Thyroid gland (tissue), 4 donors: ENCODE results near the gene MRPL18. TPM values are rescaled to one million over a fixed set of nuclear protein-coding genes. Genes with fewer than 3 reads are reported as not detected.

Experiments
- DNase-seq, 2 donors: peaks; one replicate each; pipeline ENCODE4 v3.0.0-alpha.2; 2019
- H3K27ac ChIP-seq, 3 donors: fragments of 200-600 bp; sonication (generic); 1 replicate in 2 of 3; 2 replicates in 1 of 3; pipeline ENCODE4 v1.5.1; 2016 to 2019; ENCODE audit warnings: mild to moderate bottlenecking in 1 of 3, moderate library complexity in 1 of 3
- H3K27me3 ChIP-seq: fragments of 200-600 bp; sonication (generic); one replicate; pipeline ENCODE4 v1.5.1; 2019
- H3K36me3 ChIP-seq, 2 donors: fragments of 200-600 bp; sonication (generic); one replicate each; pipeline ENCODE4 v1.5.1; 2016 to 2019
- H3K4me1 ChIP-seq, 2 donors: fragments of 200-600 bp; sonication (generic); one replicate each; pipeline ENCODE4 v1.5.1; 2017 to 2019
- H3K4me3 ChIP-seq, 3 donors: fragments of 200-600 bp; sonication (generic); replicated peaks in 1 of 3; 1 replicate in 2 of 3; 2 replicates in 1 of 3; pipeline ENCODE4 v1.5.1; 2016; ENCODE audit warnings: mild to moderate bottlenecking in 1 of 3
- H3K9me3 ChIP-seq: fragments of 200-600 bp; sonication (generic); one replicate; pipeline ENCODE4 v1.5.1; 2017
- CTCF ChIP-seq, 6 experiments: fragments of 200-600 bp in 3 of 6; fragments of 450-650 bp in 3 of 6; sonication (generic) in 3 of 6; IDR thresholded peaks; one replicate each; pipeline ENCODE4 v1.5.1; 2016 to 2019; ENCODE audit warnings: antibody characterized with exemption in 6 of 6, mild to moderate bottlenecking in 2 of 6, inconsistent platforms in 1 of 6, moderate library complexity in 1 of 6
- POLR2A ChIP-seq, 2 donors: fragments of 450-650 bp; IDR thresholded peaks; one replicate each; pipeline ENCODE4 v1.6.1; 2017; ENCODE audit warnings: antibody characterized with exemption in 2 of 2, mild to moderate bottlenecking in 2 of 2, moderate library complexity in 1 of 2
- WGBS, 2 donors: methylation state at CpG; one replicate each; pipeline ENCODE4 v1.1.5; 2017; 5-methylcytosine and 5-hydroxymethylcytosine counted together
- intact Hi-C: fragments of 100-400 bp; cut with DNase I; formaldehyde crosslinking; loops from one replicate; pipeline ENCODE4 v1.15.1; 2023
- total RNA-seq, 4 donors: library from RNA; depleted of rRNA; stranded (reverse); fragments of >200 nt; gene quantifications; one replicate each; pipeline ENCODE4 v1.2.3, GENCODE V29; 2016

MRPL18 gene
- total RNA-seq, 4 donors from 2014 or later, result 48.3 to 85.7 (median 54.2) TPM

- peak; percentile 9 to 32 for DNase-seq
- H3K27ac ChIP-seq, result peak overlapping the region; percentile 95 to 99 (median 95)
- TF ChIP-seq CTCF (IDR thresholded peaks at IDR 0.05) (no peak), POLR2A (IDR thresholded peaks at IDR 0.05) (no peak)
- H3K4me3 ChIP-seq, result peak overlapping the region; percentile 53 to 66 (median 62)
- H3K36me3 ChIP-seq, result peaks cover 4 to 8% of the 10 kb centered on the region in 2 donors
- WGBS, 2 donors, result 16 to 18% methylated on average over 21 to 40 of the region's 45 CpGs
- intact Hi-C loops, result loop anchor here (10.0 kb wide), 1 partner anchor 66 kb away; the partner anchor contains the start of gene SOD2
- no peaks in the 10 kb centered on the region for H3K9me3 ChIP-seq
- H3K27me3 ChIP-seq, result no peaks in the 10 kb centered on the region
- peaks cover 21 to 22% of the 10 kb centered on the region in 2 donors for H3K4me1 ChIP-seq
Observed at GRCh38 chr6:159761129-159761872, 29.0 kb upstream of the MRPL18 start.

- 0% methylated on average over 12 of the region's 76 CpGs; no CpG with 5 or more reads in 1 of the 2 donors for WGBS, 2 donors
- DNase-seq, result peak; percentile 96
- Histone ChIP-seq H3K27me3 (no peaks in the 10 kb centered on the region), H3K4me3 (peak within 1 kb of the TSS; percentile 62 to 85 (median 68)), H3K4me1 (peaks cover 15 to 16% of the 10 kb centered on the region in 2 donors), H3K27ac (peak within 1 kb of the TSS; percentile 95 to 99 (median 95)), H3K9me3 (no peaks in the 10 kb centered on the region), H3K36me3 (peaks cover 5 to 8% of the 10 kb centered on the region in 2 donors)
- intact Hi-C loops, result loop anchor here (10.0 kb wide), 1 partner anchor 67 kb away; the partner anchor contains the start of gene SOD2
- TF ChIP-seq CTCF (IDR thresholded peaks at IDR 0.05) (peak in 3 of 6 experiments; percentile 15 to 27 (median 26)), POLR2A (IDR thresholded peaks at IDR 0.05) (peak; percentile 9 to 78)
Observed at GRCh38 chr6:159761873-159762680, 28.2 kb upstream of the MRPL18 start, which contains the start of gene ACAT2. ACAT2 (plus strand) TSS chr6:159762045; CDS start chr6:159762088, 43 bp downstream.

- intact Hi-C loops, result loop anchor here (10.0 kb wide), 1 partner anchor 68 kb away; the partner anchor contains the start of gene SOD2
- Histone ChIP-seq H3K27me3 (no peaks in the 10 kb centered on the region), H3K36me3 (peaks cover 8 to 9% of the 10 kb centered on the region in 2 donors), H3K4me3 (peak overlapping the region; percentile 62 to 85 (median 68)), H3K4me1 (peaks cover 15 to 16% of the 10 kb centered on the region in 2 donors), H3K27ac (peak overlapping the region; percentile 95 to 99 (median 95)), H3K9me3 (no peaks in the 10 kb centered on the region)
- WGBS, 2 donors, result 28 to 34% methylated on average over 13 to 14 of the region's 16 CpGs
- no peak for TF ChIP-seq CTCF (IDR thresholded peaks at IDR 0.05)
- TF ChIP-seq POLR2A (IDR thresholded peaks at IDR 0.05), result no peak
- peak in 1 of 2 donors; percentile 17 for DNase-seq
Observed at GRCh38 chr6:159762681-159763293, 27.5 kb upstream of the MRPL18 start.

- intact Hi-C loops, result loop anchor here (10.0 kb wide), 1 partner anchor 72 kb away; the partner anchor contains the start of gene SOD2
- Histone ChIP-seq H3K27me3 (no peaks in the 10 kb centered on the region), H3K36me3 (peaks cover 4 to 5% of the 10 kb centered on the region in 2 donors)
Observed at GRCh38 chr6:159766906-159767305, 23.4 kb upstream of the MRPL18 start.

More at GRCh38 chr6:159766906-159767305, 23.4 kb upstream of the MRPL18 start:
- Histone ChIP-seq H3K4me3 (no peak overlapping the region), H3K9me3 (no peaks in the 10 kb centered on the region), H3K27ac (no peak overlapping the region), H3K4me1 (peaks cover 7 to 8% of the 10 kb centered on the region in 2 donors)
- TF ChIP-seq POLR2A (IDR thresholded peaks at IDR 0.05) (no peak), CTCF (IDR thresholded peaks at IDR 0.05) (no peak)
- DNase-seq, result no peak
